ENCODE results near the gene APOL1.

APOL1 gene

DNA sequence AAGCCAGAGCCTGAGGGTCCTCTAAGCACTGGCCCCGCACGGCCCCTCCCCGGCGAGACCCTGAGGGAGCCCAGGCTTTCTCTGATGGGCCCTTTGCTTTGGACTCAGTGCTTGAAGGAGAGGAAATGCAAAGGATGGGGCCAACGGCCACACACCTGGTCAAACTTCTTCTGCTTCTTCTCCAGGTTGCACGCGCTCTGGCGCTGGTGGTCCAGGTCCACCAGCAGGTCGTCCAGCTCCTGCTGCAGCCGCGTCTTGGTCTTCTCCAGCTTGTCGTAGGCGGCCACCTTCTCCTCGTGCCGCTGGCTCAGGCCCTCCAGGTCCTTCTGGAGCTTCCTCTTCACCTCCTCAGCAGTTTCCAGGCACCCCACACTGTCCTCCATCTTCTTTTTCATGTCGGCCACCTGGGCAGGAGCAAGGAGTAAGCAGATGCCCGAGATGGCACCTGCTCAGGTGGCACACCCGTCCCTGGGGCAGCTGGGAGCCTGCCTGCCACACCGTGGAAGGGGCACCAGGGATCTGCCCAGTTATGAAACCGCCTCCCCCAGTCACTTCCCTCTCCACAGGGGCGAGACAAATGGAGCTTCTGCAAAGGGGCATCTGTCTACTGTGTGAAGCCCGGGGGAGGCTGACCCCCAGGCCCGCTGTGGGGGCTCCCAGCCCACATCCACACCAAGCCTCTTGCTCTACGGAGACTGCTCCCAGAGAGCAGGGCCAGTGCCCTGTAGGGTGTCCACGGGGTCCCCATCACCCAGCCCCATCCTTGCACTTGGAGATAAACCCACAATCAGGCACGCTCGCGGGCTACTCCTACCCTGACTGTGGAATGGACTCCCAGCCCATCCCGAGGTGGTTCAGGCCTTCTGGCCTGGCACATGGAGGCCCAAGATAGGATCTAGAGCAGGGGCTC, 39.2 kb downstream of the APOL1 start:
- DNase-seq (ENCODE audit: low read depth): no peak

DNA sequence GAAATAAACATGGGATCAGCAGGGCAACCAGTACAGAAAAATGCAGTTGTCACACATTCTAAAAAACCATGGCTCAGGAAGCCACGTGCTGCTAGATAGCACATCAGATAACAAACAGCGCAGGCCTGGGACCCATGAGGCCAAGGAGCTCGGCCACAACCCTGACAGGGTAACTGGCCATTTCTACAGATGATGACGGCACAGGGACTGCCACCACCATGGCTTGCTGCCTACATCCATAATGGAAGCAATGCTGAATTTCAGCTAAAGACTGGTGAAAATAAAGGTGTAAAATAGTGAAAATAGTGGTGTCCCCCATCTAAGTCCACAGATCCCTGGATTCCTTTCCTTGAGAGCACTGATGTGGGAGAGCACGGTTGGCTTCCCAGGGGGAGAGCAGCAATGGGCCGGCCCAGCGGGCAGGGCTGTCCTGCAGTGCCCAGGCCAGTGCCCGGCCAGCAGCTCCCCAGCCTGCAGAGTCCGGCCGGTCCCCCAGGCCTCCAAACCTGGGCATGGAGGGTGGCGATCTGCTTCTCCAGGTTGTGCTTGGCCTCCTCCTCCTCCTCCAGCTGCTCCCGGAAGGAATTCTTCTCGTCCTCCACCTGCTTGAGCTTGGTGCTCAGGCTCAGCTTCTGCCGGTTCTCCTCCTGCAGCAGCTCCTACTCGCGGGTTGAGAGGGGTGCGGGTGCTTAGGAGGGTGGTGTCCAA, 40.0 kb downstream of the APOL1 start:
- no peak for DNase-seq (ENCODE audit: low read depth)

DNA sequence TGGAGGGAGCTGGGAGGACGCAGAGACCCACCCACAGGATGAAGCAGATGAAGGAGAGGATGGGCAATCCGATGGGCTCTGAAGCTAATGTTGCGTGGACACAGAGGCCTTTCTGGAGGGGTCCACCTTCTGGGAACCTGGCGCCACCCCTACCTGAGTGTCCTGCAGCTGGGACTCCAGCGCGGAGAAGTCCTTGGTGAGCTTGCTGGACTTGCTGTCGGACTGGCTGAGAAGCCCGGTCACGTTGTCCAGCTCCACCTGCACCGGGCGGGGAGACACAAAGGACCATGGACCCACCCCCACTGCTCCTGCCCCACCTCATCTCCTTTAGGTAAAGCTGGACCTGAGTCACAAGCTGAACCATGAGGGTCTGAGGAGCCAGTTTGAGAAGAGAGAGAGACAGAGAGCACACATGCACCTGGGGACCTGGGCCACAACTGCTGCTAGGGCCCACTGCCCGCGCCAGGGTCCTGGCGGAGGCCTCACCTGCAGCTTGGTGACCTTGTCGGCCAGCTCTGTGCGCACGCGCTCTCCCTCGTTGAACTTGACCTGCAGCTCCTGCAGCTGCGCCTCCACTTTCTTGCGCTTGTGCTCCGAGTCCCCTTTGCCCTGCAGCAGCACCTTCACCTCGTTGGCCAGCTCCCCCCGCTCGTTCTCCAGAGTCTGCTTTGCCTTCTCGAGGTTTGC, 40.8 kb downstream of the APOL1 start:
- DNase-seq (ENCODE audit: low read depth): no peak

DNA sequence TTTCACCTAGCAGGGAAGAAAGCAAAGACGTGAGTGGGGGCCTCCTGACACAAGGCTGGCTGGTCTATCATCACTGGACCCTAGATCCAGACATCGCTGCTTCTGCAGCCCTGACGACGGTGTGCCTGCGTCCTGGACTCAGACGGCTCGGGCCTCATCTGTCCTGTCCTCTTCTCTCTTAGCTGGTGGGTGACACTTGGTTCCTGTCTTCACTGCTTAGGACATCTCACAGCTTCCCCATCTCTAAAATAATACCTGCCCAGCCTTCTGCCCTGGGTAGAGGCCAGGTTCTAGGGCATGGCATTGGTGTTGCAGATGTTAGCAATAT, 41.3 kb downstream of the APOL1 start:
- no peak for DNase-seq (ENCODE audit: low read depth)

DNA sequence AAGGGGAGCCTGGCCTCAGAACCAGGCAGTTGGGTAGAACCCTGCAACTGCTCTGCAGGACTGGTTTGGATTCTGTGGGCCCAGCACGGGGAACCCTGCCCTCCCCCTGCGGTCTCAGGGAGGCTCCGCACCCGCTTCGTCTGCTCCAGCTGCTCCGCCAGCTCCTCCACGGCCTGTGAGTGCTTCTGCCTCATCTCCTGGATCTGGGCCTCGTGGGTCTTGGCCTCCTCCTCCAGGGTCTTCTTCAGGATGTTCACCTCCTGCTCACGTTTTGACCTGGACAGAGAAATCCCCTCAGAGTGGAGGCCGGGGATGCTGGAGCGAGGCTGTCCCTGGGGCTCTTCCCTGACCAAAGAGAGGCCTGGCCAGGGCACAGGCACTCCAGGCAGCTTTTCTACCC, 41.9 kb downstream of the APOL1 start:
- no peak for DNase-seq (ENCODE audit: low read depth)

DNA sequence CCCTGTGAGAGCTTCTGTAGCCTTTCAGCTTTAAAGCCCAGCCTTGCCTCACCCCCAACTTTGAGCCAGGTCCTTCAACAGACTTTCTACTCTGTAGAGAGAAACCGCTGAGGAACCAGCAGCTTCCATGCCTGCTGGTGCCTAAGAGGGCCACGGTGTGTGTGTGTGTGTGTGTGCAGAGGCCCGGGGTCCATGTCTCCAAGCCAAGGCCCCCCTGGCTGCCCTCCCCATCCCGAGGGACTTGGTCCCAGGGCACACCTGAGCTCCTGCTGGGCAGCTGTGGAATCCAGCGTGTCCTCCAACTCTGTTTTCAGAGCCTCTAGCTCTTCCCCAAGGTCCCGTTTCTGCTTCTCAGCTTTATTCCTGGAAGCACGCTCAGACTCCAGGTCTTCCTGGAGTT, 42.3 kb downstream of the APOL1 start:
- DNase-seq (ENCODE audit: low read depth): no peak

DNA sequence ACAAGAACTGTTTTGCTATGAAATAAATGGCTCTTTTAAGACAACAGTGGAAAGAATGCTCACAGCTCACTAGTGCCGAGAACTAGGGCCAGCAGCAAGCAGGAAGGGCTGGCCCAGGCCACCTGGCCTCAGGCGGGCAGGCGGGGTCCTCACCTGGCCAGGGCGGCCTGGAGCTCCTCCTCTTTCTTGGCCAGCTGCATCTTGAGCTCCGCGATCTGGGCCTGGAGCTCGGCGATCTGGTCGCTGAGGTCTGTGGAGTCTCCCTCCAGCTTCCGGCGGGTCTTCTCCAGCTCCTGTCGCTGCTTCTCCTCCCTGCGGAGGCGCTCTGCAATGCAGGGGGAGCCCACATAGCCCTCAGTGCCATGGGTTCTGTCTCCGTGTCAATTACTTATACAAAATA, 43.8 kb downstream of the APOL1 start:
- DNase-seq (ENCODE audit: low read depth): no peak

DNA sequence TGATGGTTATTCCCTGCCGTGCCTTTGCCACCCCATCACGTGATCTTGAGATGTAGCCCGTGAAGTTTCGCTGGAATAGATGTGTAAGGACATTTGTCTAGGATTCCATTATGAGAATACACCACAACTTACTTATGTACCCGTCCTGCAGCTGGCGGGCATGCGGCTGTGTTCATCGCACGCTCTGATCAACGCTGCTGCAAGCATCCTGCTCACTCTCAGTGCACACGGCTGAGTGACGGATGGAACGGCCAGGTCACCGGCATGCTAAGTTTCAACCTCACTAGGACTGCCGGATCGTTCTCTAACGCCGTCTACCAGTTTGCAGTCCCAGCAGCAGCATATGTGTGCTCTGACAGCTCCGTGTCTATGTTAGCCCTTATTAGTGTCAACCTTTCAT, 44.6 kb downstream of the APOL1 start:
- DNase-seq (ENCODE audit: low read depth): no peak

DNA sequence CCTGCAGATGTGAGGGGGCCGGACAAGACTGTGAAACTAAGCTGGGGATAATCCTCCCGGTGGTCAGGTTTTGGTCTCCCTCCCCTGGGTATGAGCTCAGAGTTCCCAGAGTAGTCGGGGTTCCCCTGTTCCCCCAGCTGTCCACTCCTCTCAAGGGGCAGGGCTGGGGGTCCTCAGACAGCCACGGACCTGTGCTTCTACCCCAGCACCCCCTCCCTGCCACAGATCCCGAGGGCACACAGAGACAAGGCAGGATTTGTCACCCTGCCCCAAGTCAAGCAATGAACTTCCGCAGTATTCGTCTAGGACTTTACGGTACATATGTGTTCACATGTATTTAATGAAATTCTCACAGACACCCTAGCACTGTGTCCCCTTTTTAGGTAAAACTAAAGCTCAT, 45.2 kb downstream of the APOL1 start:
- DNase-seq (ENCODE audit: low read depth): no peak

DNA sequence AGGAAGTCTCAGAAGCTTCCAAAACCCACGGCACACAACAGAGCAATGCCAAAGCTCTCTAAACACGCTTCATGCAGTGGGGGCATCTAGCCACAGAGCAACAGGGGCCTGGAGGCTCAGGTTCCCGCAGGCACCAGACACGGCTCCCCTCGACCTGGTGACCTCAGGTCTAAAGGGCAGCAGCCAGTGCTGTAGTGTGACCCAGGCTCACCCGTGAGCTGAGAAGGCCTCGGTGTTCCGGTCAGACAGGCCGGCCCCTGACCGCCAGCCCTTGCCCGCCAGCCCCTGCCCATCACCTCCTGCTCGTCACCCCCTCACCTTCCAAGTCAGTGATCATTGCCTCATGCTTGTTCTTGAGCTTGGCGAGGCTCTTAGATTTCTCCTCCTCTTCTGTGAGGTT, 45.7 kb downstream of the APOL1 start:
- no peak for DNase-seq (ENCODE audit: low read depth)

DNA sequence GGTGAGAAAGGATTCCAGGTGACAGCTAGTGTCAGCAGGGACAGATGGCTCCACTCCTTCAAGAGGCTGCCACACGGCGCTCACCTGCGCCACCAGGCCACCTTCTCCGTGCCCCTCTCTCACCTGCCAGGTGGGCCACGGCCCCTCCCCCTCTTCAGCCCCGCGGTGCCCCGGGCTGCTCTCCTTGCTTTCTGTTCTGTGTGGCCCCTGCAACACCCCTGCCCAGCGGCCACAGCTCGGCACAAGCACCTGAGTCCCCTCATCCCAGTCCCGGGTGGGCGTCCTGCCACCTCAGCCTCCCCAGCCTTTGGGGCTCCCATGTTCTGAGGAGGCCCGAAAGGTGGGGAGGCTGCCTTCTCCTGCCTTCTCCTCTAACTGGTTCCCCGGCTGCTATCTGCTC, 46.4 kb downstream of the APOL1 start:
- no peak for DNase-seq (ENCODE audit: low read depth)

DNA sequence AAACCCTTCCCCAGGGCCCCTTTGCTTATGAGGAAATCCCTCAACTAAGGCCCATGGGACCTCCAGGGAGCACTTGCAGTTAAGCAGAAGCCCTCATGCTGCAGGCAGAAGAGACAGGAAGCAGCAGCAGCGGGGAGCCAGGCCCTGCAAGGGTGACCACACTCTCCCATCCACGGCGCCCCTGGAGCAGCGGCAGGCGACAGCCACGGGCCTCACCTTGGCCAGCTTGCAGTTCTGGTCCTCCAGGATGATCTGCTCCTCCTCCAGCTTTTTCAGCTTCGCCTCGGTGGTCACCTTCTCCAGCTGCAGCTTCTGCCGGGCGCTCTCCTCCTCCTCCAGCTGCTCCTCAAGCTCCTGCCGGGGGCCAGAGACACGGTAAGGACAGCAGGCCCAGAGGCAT, 47.0 kb downstream of the APOL1 start:
- no peak for DNase-seq (ENCODE audit: low read depth)

DNA sequence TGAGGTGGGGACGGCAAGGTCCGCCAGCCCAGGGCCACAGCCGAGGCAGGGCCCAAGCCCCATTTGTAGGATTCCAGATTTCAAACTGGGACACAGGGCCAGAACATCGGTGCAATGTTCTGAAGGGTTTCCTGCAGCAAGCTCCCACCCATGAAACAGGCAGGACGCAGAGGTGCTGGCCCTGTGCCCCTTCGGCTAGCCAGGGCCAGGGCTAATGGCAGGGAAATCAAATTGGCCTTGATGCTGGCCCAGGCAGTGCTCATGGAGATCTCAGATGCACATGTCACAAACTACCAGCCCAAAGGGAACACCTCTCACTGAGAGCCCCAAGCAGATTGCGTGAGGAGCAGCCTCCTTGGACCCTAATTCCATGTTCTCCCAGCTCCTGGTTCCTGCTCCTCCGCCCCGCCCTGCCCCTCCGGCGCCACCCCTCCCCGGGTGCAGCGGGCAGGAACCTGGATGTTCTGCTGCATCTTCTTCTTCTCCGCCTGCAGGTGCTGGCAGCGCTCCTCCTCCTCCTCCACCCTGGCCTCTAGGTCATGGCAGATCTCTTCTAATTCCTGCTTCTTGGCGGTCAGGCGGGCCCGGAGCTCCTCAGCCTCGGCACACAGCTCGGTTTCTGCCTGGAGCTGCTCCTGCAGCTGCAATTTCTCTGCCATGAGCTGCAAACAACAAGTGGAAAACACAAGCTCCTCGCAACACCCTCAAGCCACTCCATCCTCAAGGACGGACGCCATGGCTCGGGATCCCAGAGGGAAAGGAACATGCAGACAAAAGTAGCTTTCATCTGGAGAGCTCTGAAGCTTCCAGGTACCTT, 47.7 kb downstream of the APOL1 start:
- no peak for DNase-seq (ENCODE audit: low read depth)

DNA sequence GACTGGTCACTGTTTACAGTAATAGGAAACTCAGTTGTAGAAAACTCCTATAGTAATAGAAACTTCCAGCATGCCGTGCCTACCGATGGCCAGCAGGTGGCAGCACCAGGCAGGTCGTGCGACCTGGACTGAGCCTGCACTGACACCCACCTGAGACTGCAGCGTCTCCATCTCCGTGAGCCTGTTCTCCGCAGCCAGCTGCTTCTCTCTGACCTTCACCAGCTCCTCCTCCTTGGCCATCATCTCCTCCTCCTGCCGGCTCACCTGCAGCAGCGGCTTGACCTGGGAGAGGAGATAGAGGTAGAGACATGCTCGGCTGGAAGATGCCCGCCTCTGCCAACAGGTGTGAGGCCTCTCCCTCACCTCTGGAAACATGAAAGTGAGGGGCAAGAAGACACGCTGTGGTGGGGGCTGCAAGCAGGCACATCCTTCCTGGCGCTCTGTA, 48.5 kb downstream of the APOL1 start:
- peak; percentile 24 for DNase-seq (ENCODE audit: low read depth)

DNA sequence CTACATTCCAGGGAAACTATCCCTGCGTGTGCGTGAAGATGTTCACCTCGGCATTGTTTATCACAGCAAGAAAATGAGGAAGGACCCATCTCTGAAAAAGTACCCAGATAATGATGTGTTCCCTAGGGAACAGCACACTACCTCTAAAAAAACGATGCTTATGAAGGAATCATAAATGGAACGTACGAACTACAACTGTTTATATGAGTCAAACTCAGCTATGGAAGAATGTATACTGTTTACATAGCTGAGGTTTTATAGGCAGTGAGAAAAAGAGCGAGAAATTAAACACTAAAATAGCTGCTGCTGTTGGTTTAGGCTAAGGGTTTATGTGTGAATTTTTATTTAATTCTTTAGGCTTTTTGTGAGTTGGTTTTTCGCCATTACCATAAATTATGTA, 48.9 kb downstream of the APOL1 start:
- no peak for DNase-seq (ENCODE audit: low read depth)

DNA sequence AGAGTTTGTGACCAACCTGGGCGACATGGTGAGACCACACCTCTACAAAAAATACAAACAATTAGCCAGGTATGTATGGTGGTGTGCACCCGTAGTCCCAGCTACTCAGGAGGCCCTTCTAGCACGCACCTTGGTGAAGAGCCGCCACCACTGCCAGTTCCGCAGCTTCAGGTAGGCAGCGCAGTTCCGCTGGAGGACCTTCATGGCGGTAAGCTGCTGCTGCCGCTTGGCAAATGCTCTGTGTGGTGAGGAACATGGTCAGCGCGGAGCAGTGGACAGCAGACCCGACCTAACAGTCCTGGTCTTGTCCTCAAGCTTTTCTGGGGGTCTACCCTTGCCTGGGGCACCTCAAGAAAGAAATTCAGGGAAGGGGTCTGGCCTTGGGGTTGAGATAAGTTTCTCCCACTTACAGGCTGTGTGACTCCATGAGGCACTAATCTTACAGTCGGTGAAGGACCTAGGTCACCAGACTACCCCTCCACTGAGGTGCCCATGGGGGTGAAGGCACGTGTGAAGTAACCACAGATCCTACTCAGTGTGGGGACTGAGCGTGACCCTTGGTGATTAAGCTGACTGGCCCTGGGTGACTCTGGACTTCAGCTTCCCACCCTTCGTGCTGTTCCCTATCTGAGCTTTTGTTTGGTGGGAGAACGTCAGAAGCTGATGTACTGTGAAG, 49.6 kb downstream of the APOL1 start:
- no peak for DNase-seq (ENCODE audit: low read depth)

DNA sequence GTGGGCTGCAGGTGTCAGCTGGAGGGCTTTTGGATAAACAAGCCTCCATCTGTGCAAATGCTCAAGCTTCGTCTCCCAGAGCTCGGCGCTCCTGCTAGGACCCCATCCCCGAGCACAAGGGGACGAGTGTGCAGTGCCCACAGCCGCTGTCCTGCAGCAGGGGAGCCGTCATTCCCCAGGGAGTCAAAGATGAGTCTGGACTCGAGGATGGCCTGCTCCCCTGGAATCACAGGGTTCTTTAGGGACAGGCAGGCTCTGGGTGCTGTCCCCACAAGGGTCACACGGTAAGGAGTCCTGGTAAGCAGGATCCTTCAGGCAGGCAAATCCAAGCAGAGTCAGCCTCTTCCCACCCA, 50.2 kb downstream of the APOL1 start:
- no peak for DNase-seq (ENCODE audit: low read depth)

DNA sequence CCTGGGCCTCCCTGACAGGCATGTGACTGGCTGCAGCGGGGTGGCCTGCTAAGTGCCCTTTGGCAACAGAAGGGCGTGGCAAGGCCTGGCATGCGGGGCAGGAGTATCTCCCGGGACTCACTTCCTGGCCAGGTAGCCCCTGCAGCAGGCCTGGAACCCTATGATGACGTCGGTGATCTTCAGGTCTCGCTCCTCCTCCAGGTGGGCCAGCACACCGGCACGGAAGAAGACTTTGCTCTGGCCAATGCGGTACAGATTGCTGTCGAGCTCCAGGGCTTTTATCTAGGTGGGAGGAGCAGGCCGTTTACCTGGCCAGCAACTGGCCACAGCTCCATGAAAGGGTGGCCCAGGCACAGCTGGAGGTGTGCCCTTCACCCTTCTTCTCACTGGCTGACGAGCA, 50.9 kb downstream of the APOL1 start:
- DNase-seq (ENCODE audit: low read depth): no peak

DNA sequence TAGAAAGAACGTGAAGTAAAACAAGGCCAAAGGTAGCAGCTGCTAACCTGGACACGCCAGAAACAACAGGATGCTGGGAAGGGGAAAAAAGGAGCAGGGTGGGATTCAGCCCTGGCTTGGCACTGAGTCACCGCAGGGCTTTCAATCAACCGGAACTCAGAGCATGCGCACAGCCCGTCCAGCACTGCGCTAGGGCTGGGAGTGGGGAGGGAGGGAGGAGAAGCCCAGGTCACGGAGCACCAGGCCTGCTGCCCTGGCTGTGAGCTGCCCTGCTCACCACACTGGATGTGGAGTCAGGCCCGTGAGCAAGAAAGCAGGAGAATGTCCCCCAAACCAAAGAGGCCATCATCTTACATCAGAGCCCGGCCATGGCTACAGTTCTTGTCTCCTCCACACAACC, 51.5 kb downstream of the APOL1 start:
- DNase-seq (ENCODE audit: low read depth): no peak

DNA sequence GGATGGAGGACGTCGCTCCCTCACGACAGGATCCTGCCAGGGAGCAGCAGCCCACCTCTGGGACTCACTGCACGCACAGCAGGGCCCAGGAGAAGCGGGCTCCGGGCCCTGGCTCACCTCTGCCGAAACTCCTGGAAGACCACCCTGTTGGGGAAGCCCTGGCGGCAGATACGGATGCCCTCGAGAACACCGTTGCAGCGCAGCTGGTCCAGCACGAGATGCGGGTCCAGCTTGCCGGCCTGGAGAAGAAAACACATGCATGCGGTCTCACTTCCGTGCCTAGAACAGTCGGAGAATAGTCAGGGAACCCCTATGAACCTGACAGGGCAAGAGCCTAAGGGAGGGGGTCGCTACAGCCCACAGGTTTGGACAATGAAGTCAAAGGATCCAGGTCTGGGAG, 52.9 kb downstream of the APOL1 start:
- no peak for DNase-seq (ENCODE audit: low read depth)

DNA sequence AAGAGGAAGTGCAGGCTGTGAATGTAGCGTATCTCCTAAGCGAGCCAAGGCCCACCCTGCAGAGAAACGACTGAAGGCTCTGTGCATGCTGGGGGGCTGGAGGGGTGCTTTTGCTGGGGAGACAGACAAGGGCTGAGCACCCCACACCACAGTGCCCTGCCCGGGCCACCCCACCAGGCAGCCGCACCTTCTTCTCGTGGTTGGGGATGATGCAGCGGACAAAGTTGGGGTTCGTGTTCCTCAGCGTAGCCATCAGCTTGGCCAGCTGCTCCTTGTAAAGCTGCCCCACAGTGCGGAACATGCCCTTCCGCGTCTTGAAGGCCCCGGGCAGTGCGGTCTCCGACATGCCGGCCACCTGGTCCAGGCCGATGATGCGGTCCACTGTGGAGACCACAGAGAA, 53.3 kb downstream of the APOL1 start:
- no peak for DNase-seq (ENCODE audit: low read depth)

DNA sequence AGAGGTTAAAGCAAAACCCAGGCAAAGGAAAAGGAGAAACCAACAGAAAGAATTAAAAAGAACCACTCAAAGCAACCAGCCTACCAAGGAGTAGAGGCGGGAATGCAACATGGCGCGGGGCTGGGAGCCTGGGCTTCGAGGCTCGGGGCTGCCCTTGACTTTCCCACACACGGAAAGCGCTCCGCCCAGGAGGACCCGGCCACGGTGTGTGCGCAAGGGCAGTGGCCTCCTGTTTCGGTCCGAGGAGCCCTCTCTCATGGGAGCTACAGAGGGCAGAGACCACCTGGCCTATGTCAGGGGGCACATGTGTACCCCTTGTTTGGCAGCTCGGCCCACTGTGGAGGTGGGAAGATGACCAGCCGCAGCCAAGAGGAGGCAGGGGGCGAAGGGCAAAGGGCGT, 55.9 kb downstream of the APOL1 start:
- no peak for DNase-seq (ENCODE audit: low read depth)
